Kidney epithelial cell (primary cell): ENCODE measurements around the gene KRTAP1-4. TPM values are rescaled to one million over a fixed set of nuclear protein-coding genes. Genes with fewer than 3 reads are reported as not detected.
"Not testable (repeated sequence)": the region's sequence is repeated elsewhere in the genome, so short reads cannot be mapped to it uniquely, and the experiment has no call there.

Experiments
- DNase-seq: peaks from one replicate; pipeline ENCODE4 v3.0.0-alpha.2; 2010; ENCODE audit warnings: low read depth
- H3K27me3 ChIP-seq: 2 replicates; pipeline ENCODE4 v1.6.0; 2011; ENCODE audit warnings: low read length; ENCODE audit not compliant: control insufficient read depth, insufficient read depth
- H3K36me3 ChIP-seq: 2 replicates; pipeline ENCODE4 v1.5.1; 2011; ENCODE audit warnings: low read length; ENCODE audit not compliant: control insufficient read depth, insufficient read depth
- H3K4me3 ChIP-seq: 2 replicates; pipeline ENCODE4 v1.5.1; 2011; ENCODE audit warnings: low read depth, mild to moderate bottlenecking, control low read depth, low read length
- total RNA-seq: library from RNA; depleted of rRNA; stranded (reverse); fragments of >200 nt; gene quantifications from 2 replicates; pipeline ENCODE4 v1.2.3, GENCODE V29; 2015
- TF ChIP-seq, protein P1 (sequence below): IDR thresholded peaks from 2 replicates; pipeline ENCODE4 v1.5.1; 2011; ENCODE audit warnings: mild to moderate bottlenecking, moderate library complexity, low read length, control low read depth, inconsistent platforms; ENCODE audit not compliant: insufficient read depth, poor library complexity, severe bottlenecking

The KRTAP1-4 gene
- total RNA-seq, 1 donor from 2014 or later = not detected

DNA sequence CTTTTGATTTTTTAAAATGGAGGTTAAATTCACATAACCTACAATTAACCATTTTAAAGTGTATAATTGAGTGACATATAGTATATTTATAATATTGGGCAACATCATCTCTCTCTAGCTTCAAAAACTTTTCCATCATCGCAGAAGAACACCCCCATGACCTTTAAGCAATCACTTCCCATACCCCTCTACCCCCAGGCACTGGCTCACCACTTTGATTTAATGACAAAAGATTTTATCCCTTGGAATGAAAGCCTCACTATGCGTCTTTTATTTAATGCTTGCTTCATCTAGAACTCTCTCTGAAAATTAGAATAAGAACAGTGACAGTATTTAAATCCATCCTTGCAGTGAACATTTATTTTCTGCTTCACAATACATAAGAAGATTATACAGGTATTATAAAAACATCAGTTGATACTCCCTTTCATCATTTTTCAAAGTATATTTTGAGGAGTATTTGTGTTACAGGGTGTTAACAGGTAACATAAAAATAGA, 7.9 kb upstream of the KRTAP1-4 start:
- no peaks in the 10 kb centered on the region for H3K27me3 ChIP-seq
- TF ChIP-seq, protein P1, sequence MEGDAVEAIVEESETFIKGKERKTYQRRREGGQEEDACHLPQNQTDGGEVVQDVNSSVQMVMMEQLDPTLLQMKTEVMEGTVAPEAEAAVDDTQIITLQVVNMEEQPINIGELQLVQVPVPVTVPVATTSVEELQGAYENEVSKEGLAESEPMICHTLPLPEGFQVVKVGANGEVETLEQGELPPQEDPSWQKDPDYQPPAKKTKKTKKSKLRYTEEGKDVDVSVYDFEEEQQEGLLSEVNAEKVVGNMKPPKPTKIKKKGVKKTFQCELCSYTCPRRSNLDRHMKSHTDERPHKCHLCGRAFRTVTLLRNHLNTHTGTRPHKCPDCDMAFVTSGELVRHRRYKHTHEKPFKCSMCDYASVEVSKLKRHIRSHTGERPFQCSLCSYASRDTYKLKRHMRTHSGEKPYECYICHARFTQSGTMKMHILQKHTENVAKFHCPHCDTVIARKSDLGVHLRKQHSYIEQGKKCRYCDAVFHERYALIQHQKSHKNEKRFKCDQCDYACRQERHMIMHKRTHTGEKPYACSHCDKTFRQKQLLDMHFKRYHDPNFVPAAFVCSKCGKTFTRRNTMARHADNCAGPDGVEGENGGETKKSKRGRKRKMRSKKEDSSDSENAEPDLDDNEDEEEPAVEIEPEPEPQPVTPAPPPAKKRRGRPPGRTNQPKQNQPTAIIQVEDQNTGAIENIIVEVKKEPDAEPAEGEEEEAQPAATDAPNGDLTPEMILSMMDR = no peak
- H3K4me3 ChIP-seq = no peak overlapping the region
- DNase-seq = no peak
- H3K36me3 ChIP-seq = no peaks in the 10 kb centered on the region

DNA sequence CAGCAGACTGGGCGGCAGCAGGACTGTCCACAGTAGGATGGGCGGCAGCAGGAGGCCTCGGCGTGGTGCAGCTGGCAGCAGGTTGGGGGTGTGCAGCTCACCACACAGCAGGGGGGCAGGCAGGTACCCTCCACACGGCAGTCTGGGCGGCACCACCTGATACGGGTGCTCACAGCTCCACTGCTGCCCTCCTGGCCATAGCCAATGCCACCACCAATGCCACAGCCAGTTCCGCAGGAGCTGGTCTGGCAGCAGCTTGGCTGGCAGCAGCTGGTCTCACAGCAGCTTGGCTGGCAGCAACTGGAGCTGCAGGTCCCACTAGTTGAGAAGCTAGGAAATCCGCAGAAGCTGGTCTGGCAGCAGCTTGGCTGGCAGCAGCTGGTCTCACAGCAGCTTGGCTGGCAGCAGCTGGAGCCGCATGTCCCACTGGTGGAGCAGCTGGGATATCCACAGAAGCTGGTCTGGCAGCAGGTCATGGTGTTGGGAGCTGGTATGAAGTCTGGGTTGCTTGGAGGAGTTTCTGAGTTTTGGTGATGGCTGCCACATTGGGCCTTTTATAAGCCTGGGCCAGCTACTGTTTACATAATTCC, 4.4 kb upstream of the KRTAP1-4 start, which contains the start of gene KRTAP1-3:
KRTAP1-3 (minus strand) TSS at position 529 of the 590 bp plus-strand sequence; CDS start at position 476, 53 bp downstream.
- not testable (repeated sequence) for DNase-seq, H3K27me3 ChIP-seq

DNA sequence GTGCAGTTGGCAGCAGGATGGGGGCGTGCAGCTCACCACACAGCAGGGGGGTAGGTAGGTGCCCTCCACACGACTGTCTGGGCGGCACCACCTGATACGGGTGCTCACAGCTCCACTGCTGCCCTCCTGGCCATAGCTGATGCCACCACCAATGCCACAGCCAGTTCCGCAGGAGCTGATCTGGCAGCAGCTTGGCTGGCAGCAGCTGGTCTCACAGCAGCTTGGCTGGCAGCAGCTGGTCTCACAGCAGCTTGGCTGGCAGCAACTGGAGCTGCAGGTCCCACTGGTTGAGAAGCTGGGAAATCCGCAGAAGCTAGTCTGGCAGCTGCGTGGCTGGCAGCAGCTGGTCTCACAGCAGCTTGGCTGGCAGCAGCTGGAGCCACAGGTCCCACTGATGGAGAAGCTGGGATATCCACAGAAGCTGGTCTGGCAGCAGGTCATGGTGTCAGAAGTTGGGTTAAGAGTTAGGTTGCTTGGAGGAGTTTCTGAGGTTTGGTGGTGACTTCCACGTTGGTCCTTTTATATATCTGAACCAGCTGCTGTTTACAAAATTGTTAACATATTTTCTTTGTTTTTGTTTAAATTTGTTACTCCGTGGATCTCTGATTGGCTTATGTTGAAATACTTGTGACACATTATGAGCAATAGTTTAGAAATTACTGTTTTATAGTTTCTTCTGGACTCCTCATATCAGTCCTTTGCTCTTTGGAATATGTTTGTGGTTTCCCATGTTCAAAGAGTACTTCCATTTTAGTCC, 3.1 kb downstream of the KRTAP1-4 start, which contains the start of gene KRTAP1-5:
KRTAP1-5 (minus strand) TSS at position 494 of the 757 bp plus-strand sequence; CDS start at position 441, 53 bp downstream.
- DNase-seq = no peak
- no peak within 1 kb of the TSS for H3K4me3 ChIP-seq
- H3K36me3 ChIP-seq = no peaks in the 10 kb centered on the region
- TF ChIP-seq, protein P1 = no peak
- H3K27me3 ChIP-seq = no peaks in the 10 kb centered on the region

More for the DNA sequence above, 4.4 kb upstream of the KRTAP1-4 start, which contains the start of gene KRTAP1-3:
- not testable (repeated sequence) for H3K36me3 ChIP-seq, H3K4me3 ChIP-seq

DNA sequence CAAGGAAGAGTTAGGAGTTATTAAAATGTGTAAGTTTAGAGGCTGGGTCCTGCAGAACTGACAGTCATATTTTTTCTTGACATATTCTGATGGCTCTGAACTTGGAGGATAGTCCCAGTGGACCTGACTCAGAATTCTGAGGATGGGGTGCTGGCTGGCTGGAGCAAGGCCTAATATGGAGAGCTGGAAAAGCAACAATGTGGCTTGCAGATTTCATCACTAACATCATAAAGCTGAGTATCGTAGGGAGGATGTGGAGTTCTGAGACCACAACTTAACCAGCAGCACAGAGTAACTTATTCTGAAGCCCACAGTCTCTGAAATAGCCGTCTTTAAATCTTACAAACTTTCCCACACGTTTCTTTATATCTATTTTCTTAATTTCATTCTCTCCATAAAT, 5.3 kb downstream of the KRTAP1-4 start:
- TF ChIP-seq, protein P1 = no peak
- no peak for DNase-seq
- no peaks in the 10 kb centered on the region for H3K36me3 ChIP-seq
- no peaks in the 10 kb centered on the region for H3K27me3 ChIP-seq
- no peak overlapping the region for H3K4me3 ChIP-seq

DNA sequence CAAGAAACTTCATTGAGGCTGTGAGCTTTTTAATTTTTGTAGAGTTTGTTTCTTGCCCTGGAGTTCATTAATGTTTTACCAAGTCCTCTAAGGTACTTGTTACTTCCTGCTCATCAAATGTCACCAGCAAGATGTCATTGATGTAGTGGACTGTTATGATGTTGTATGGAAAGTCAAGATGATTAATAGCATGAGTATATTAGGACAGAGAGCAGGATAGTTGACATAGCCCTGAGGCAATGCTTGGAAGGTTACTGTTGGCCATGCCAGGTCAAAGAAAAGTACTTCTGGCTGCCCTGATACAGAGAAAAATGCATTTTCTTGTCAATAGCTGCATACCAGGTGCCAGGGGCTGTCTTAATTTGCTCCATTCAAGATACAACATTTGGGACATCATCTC, 9.7 kb downstream of the KRTAP1-4 start:
- no peak for DNase-seq
- no peaks in the 10 kb centered on the region for H3K36me3 ChIP-seq

DNA sequence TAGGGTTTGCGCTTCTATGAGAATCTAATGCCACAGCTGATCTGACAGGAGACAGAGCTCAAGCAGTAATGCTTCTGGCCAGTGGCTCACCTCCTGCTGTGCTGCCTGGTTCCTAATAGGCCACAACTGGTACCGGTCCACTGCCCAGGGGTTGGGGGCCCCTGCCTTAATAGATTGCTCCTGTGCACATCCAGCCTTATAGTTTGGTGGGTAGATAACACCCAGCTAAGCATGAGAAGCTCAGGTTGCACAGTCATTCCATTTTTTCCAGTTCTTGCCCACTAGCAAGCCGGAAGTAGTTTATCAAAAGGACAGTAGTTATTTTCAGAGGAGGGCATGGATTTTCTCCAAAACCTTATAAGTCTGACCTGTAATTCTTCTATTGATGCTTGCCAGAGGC, 10.6 kb downstream of the KRTAP1-4 start:
- Histone ChIP-seq H3K4me3 (no peak overlapping the region), H3K36me3 (no peaks in the 10 kb centered on the region), H3K27me3 (no peaks in the 10 kb centered on the region)
- TF ChIP-seq, protein P1 = no peak
- DNase-seq = no peak

More for the DNA sequence above, 9.7 kb downstream of the KRTAP1-4 start:
- H3K4me3 ChIP-seq = no peak overlapping the region
- H3K27me3 ChIP-seq = no peaks in the 10 kb centered on the region
- TF ChIP-seq, protein P1 = no peak
